ENCODE results near the gene APOBEC4.

- TF ChIP-seq CTCF (IDR thresholded peaks at IDR 0.05; ENCODE audit: low read depth, low read length) (no peak), EZH2phosphoT487 (IDR thresholded peaks at IDR 0.05; ENCODE audit: low read depth) (no peak)
Observed at GRCh38 chr1:183687546-183688304, 34.6 kb upstream of the APOBEC4 start.
